Natural killer cell treated with Interleukin-12 subunit alpha and Interleukin-12 subunit beta and Interleukin-15 and Interleukin-18, amount 100 ng/mL, for 72 hours (primary cell): ENCODE data around the gene PAH. TPM values are rescaled to one million over a fixed set of nuclear protein-coding genes. Genes with fewer than 3 reads are reported as not detected.

ENCODE experiments used
- ATAC-seq, 2 donors: fragments of 150-1000 bp; cut with Tn5 transposase in 1 of 2; sonication (Bioruptor Pico), chemical (Tn5 transposase) in 1 of 2; 2 replicates each; pipeline ENCODE4 v1.10.0; 2021
- DNase-seq: peaks from one replicate; pipeline ENCODE4 v3.0.0; 2022; ENCODE audit warnings: low spot score
- H3K27ac Mint-ChIP-seq, 2 donors: 1 replicate in 1 of 2; 2 replicates in 1 of 2; pipeline ENCODE4 v1.8.0; 2022; ENCODE audit warnings: mixed read lengths in 2 of 2, mild to moderate bottlenecking in 1 of 2, moderate library complexity in 1 of 2
- H3K27me3 Mint-ChIP-seq, 2 donors: 1 replicate in 1 of 2; 2 replicates in 1 of 2; pipeline ENCODE4 v1.8.0; 2022; ENCODE audit warnings: mixed read lengths in 2 of 2
- H3K36me3 Mint-ChIP-seq: one replicate; pipeline ENCODE4 v1.8.0; 2022; ENCODE audit warnings: mixed read lengths
- H3K4me1 Mint-ChIP-seq, 2 donors: 1 replicate in 1 of 2; 2 replicates in 1 of 2; pipeline ENCODE4 v1.8.0; 2022; ENCODE audit warnings: low read depth in 2 of 2, mixed read lengths in 2 of 2, mild to moderate bottlenecking in 1 of 2
- H3K4me3 Mint-ChIP-seq: one replicate; pipeline ENCODE4 v1.8.0; 2022; ENCODE audit warnings: mixed read lengths
- H3K9me3 Mint-ChIP-seq: 2 replicates; pipeline ENCODE4 v1.8.0; 2022; ENCODE audit warnings: mixed read lengths
- total RNA-seq, 2 donors: library from RNA; stranded (reverse); gene quantifications; one replicate each; pipeline ENCODE4 v1.2.3, GENCODE V29; 2022

Gene PAH
- total RNA-seq, 2 donors from 2014 or later = not detected

GRCh38 chr12:102957339-102958050, 40.5 kb upstream of the PAH start, which contains the start of gene ASCL1:
Gene ASCL1 (plus strand): TSS chr12:102957674. CDS start chr12:102958245, 571 bp downstream.
- no peak within 1 kb of the TSS for H3K27ac Mint-ChIP-seq
- ATAC-seq = no peak
- H3K9me3 Mint-ChIP-seq = no peaks in the 10 kb centered on the region

GRCh38 chr12:102956738-102957327, 39.8 kb upstream of the PAH start:
- Mint-ChIP-seq H3K27me3 (peaks cover 50 to 73% of the 10 kb centered on the region in 2 donors), H3K9me3 (no peaks in the 10 kb centered on the region), H3K27ac (no peak overlapping the region), H3K36me3 (no peaks in the 10 kb centered on the region), H3K4me1 (no peaks in the 10 kb centered on the region), H3K4me3 (no peak overlapping the region)
- no peak for DNase-seq
- no peak for ATAC-seq

More at GRCh38 chr12:102957339-102958050, 40.5 kb upstream of the PAH start, which contains the start of gene ASCL1:
- H3K4me1 Mint-ChIP-seq = no peaks in the 10 kb centered on the region
- H3K36me3 Mint-ChIP-seq = no peaks in the 10 kb centered on the region
- DNase-seq = no peak
- peak within 1 kb of the TSS; percentile 25 for H3K4me3 Mint-ChIP-seq
- peaks cover 53 to 75% of the 10 kb centered on the region in 2 donors for H3K27me3 Mint-ChIP-seq

- Mint-ChIP-seq H3K4me3 (no peak overlapping the region), H3K4me1 (no peaks in the 10 kb centered on the region), H3K27ac (no peak overlapping the region), H3K27me3 (peaks cover 49 to 70% of the 10 kb centered on the region in 2 donors), H3K9me3 (no peaks in the 10 kb centered on the region), H3K36me3 (no peaks in the 10 kb centered on the region)
- ATAC-seq = peak in 1 of 2 donors; percentile 24
- DNase-seq = no peak
These were observed 39.1 kb upstream of the PAH start for GRCh38 chr12:102955926-102956737.

- Mint-ChIP-seq H3K9me3 (no peaks in the 10 kb centered on the region), H3K36me3 (no peaks in the 10 kb centered on the region), H3K27me3 (peaks cover 59 to 74% of the 10 kb centered on the region in 2 donors), H3K27ac (no peak overlapping the region), H3K4me3 (no peak overlapping the region), H3K4me1 (no peaks in the 10 kb centered on the region)
- no peak for DNase-seq
- peak in 1 of 2 donors; percentile 69 for ATAC-seq
These were observed 37.1 kb upstream of the PAH start for GRCh38 chr12:102954134-102954533.

- H3K9me3 Mint-ChIP-seq = no peaks in the 10 kb centered on the region
- DNase-seq (no peak), ATAC-seq (no peak)
- no peak overlapping the region for H3K4me3 Mint-ChIP-seq
- no peak overlapping the region for H3K27ac Mint-ChIP-seq
- no peaks in the 10 kb centered on the region for H3K36me3 Mint-ChIP-seq
- no peaks in the 10 kb centered on the region for H3K4me1 Mint-ChIP-seq
- H3K27me3 Mint-ChIP-seq = peaks cover 56 to 71% of the 10 kb centered on the region in 2 donors
These were observed 36.2 kb upstream of the PAH start for GRCh38 chr12:102953221-102953620.

GRCh38 chr12:102951841-102952240, 34.8 kb upstream of the PAH start:
- no peaks in the 10 kb centered on the region for H3K4me1 Mint-ChIP-seq
- no peaks in the 10 kb centered on the region for H3K36me3 Mint-ChIP-seq
- H3K27me3 Mint-ChIP-seq = peaks cover 62 to 75% of the 10 kb centered on the region in 2 donors
- no peak overlapping the region for H3K27ac Mint-ChIP-seq
- H3K4me3 Mint-ChIP-seq = no peak overlapping the region
- ATAC-seq (no peak), DNase-seq (no peak)
- no peaks in the 10 kb centered on the region for H3K9me3 Mint-ChIP-seq

GRCh38 chr12:102950950-102951619, 34.0 kb upstream of the PAH start:
- Mint-ChIP-seq H3K27me3 (peaks cover 57 to 76% of the 10 kb centered on the region in 2 donors), H3K4me3 (no peak overlapping the region), H3K27ac (no peak overlapping the region), H3K9me3 (no peaks in the 10 kb centered on the region), H3K36me3 (no peaks in the 10 kb centered on the region), H3K4me1 (no peaks in the 10 kb centered on the region)
- DNase-seq (no peak), ATAC-seq (no peak)

- Mint-ChIP-seq H3K36me3 (no peaks in the 10 kb centered on the region), H3K27me3 (peaks cover 50 to 68% of the 10 kb centered on the region in 2 donors), H3K4me3 (no peak overlapping the region), H3K4me1 (no peaks in the 10 kb centered on the region), H3K9me3 (no peaks in the 10 kb centered on the region), H3K27ac (no peak overlapping the region)
- DNase-seq = no peak
- ATAC-seq = no peak
These were observed 33.3 kb upstream of the PAH start for GRCh38 chr12:102950107-102950949.

- no peak for ATAC-seq
- no peak for DNase-seq
- no peaks in the 10 kb centered on the region for H3K36me3 Mint-ChIP-seq
- H3K4me1 Mint-ChIP-seq = no peaks in the 10 kb centered on the region
- H3K27ac Mint-ChIP-seq = no peak overlapping the region
- H3K27me3 Mint-ChIP-seq = peaks cover 37 to 62% of the 10 kb centered on the region in 2 donors
- H3K4me3 Mint-ChIP-seq = no peak overlapping the region
- no peaks in the 10 kb centered on the region for H3K9me3 Mint-ChIP-seq
These were observed 31.9 kb upstream of the PAH start for GRCh38 chr12:102948941-102949352.

GRCh38 chr12:102946042-102946441, 29.0 kb upstream of the PAH start:
- Mint-ChIP-seq H3K4me3 (no peak overlapping the region), H3K27me3 (peaks cover 28 to 47% of the 10 kb centered on the region in 2 donors), H3K4me1 (no peaks in the 10 kb centered on the region), H3K36me3 (no peaks in the 10 kb centered on the region), H3K9me3 (peaks cover 6% of the 10 kb centered on the region), H3K27ac (no peak overlapping the region)
- ATAC-seq (no peak), DNase-seq (no peak)

GRCh38 chr12:102939670-102940222, 22.7 kb upstream of the PAH start:
- ATAC-seq (no peak), DNase-seq (no peak)
- no peaks in the 10 kb centered on the region for H3K4me1 Mint-ChIP-seq
- no peak overlapping the region for H3K4me3 Mint-ChIP-seq
- H3K27ac Mint-ChIP-seq = no peak overlapping the region
- peaks cover 0 to 6% of the 10 kb centered on the region in 2 donors for H3K27me3 Mint-ChIP-seq
- H3K36me3 Mint-ChIP-seq = no peaks in the 10 kb centered on the region
- peaks cover 10% of the 10 kb centered on the region for H3K9me3 Mint-ChIP-seq

- Mint-ChIP-seq H3K4me1 (no peaks in the 10 kb centered on the region), H3K9me3 (peaks cover 10% of the 10 kb centered on the region), H3K27ac (no peak overlapping the region), H3K4me3 (no peak overlapping the region), H3K27me3 (peaks cover 0 to 4% of the 10 kb centered on the region in 2 donors), H3K36me3 (no peaks in the 10 kb centered on the region)
- no peak for DNase-seq
- ATAC-seq = no peak
These were observed 22.0 kb upstream of the PAH start for GRCh38 chr12:102939059-102939458.
